Esophagus squamous epithelium (tissue), 4 donors: ENCODE results near the gene MCM3.

ENCODE experiments used
- POLR2A ChIP-seq, 4 donors: fragments of 450-650 bp; IDR thresholded peaks; one replicate each; pipeline ENCODE4 v1.6.1; 2017; ENCODE audit warnings: antibody characterized with exemption in 4 of 4, mild to moderate bottlenecking in 4 of 4, moderate library complexity in 3 of 4
- TF ChIP-seq, protein P1 (sequence below), 6 experiments: fragments of 450-650 bp in 4 of 6; fragments of 200-600 bp in 2 of 6; sonication (generic) in 2 of 6; IDR thresholded peaks; one replicate each; pipeline ENCODE4 v1.5.1; 2016 to 2019; ENCODE audit warnings: antibody characterized with exemption in 6 of 6, mild to moderate bottlenecking in 4 of 6, moderate library complexity in 4 of 6

DNA sequence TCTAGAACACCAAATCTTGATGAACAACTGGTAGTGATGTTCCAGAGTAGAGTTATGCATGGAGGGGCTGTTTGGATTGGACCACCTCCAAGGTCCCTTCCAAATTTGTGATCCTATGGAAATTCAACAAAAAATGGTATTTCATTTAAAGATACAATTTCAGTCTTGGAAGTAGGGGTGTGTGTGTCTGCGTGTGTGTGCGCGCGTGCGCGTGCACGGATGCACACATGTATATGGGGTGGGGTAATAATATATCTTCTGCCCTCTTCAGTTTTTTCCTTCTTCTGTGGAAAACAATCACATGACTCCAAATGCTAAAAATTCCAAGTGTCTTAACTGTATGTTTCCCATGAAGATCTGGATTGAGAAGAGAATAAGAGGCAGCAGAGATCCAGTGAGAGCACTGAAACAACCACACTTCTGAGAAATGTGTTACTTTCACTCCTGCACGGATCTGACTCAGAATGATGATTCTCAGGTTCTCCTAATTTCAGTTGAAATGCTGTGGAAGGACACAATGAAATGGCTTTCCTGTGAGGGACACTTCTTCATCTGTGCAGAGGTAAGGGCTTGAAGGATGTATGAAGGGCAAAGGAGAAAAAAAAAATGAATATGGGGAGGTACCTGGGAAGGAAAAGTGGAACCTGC, 29.7 kb downstream of the MCM3 start:
- TF ChIP-seq POLR2A (IDR thresholded peaks at IDR 0.05), result no peak
- TF ChIP-seq, protein P1, sequence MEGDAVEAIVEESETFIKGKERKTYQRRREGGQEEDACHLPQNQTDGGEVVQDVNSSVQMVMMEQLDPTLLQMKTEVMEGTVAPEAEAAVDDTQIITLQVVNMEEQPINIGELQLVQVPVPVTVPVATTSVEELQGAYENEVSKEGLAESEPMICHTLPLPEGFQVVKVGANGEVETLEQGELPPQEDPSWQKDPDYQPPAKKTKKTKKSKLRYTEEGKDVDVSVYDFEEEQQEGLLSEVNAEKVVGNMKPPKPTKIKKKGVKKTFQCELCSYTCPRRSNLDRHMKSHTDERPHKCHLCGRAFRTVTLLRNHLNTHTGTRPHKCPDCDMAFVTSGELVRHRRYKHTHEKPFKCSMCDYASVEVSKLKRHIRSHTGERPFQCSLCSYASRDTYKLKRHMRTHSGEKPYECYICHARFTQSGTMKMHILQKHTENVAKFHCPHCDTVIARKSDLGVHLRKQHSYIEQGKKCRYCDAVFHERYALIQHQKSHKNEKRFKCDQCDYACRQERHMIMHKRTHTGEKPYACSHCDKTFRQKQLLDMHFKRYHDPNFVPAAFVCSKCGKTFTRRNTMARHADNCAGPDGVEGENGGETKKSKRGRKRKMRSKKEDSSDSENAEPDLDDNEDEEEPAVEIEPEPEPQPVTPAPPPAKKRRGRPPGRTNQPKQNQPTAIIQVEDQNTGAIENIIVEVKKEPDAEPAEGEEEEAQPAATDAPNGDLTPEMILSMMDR (IDR thresholded peaks at IDR 0.05), result no peak
